Measurements from ENCODE around the gene SNX8.
"Not testable (repeated sequence)": the region's sequence is repeated elsewhere in the genome, so short reads cannot be mapped to it uniquely, and the experiment has no call there.

Gene SNX8

DNA sequence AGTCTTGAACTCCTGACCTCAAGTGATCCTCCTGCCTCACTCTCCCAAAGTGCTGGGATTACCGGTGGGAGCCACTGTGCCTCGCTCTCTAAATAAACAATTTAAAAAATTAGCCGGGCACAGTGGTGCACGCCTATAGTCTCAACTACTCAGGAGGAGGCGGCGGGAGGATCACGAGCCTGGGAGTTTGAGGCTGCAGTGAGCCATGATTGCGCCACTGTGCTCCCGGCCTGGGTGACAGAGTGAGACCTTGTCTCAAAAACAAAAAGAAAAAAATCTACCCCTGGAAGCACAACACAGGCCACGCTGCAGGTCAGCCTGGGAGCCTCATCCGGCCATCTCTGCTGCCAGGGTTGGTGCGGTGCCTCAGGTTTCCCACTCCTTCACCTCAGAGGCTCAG, 36.6 kb upstream of the SNX8 start:
- TF ChIP-seq, protein P1, sequence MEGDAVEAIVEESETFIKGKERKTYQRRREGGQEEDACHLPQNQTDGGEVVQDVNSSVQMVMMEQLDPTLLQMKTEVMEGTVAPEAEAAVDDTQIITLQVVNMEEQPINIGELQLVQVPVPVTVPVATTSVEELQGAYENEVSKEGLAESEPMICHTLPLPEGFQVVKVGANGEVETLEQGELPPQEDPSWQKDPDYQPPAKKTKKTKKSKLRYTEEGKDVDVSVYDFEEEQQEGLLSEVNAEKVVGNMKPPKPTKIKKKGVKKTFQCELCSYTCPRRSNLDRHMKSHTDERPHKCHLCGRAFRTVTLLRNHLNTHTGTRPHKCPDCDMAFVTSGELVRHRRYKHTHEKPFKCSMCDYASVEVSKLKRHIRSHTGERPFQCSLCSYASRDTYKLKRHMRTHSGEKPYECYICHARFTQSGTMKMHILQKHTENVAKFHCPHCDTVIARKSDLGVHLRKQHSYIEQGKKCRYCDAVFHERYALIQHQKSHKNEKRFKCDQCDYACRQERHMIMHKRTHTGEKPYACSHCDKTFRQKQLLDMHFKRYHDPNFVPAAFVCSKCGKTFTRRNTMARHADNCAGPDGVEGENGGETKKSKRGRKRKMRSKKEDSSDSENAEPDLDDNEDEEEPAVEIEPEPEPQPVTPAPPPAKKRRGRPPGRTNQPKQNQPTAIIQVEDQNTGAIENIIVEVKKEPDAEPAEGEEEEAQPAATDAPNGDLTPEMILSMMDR (IDR thresholded peaks at IDR 0.05; ENCODE audit: low read length, missing control alignments), result no peak
- no peak overlapping the region for H3K4me3 ChIP-seq (replicated peaks; ENCODE audit: low read depth, low read length)
- no peak for DNase-seq (ENCODE audit: low read depth)

DNA sequence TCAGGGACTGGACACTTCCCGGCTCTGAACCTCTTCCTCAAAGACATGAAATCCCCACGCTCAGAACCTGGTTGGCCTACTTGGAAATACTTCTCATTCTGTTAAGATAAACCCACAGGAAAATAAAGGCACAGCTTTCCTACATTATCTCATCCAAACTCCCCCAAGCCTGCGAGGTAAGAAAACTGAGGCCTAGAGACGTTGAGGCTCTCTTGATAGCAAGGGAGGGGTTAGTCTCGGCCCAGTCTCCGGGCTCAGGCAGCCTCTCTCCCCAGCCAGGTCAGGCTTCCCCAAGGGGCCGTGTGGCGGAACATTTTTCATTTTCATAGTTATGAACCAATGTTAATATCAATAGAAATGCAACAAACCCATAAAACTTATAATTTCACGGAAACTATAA, 35.8 kb upstream of the SNX8 start:
- H3K4me3 ChIP-seq (replicated peaks; ENCODE audit: low read depth, low read length), result no peak overlapping the region
- TF ChIP-seq, protein P1 (IDR thresholded peaks at IDR 0.05; ENCODE audit: low read length, missing control alignments), result no peak
- no peak for DNase-seq (ENCODE audit: low read depth)

DNA sequence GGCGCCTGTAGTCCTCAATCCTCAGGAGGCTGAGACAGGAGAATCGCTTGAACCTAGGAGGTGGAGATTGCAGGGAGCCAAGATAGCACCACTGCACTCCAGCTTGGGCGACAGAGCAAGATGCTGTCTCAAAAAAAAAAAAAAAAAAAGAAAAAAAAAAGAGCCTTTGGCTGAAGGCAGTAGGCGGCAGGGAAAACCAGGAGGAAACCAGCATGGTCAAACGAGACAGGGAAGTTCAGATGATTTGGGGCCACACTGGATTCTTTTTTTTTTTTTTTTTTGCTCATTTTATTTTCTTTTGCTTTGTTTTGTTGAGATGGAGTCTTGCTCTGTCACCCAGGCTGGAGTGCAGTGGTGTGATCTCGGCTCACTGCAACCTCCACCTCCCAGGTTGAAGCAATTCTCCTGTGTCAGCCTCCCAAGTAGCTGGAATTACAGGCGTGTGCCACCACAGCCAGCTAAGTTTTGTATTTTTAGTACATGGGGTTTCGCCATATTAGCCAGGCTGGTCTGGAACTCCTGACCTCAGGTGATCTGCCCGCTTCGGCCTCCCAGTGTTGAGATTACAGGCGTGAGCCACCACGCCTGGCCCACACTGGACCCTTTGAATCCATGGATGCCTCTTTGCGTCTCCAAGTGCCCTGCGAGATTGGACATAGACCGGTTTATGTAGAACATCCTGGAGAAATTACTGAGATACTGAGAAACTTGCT, 33.3 kb upstream of the SNX8 start:
- not testable (repeated sequence) for H3K4me3 ChIP-seq (replicated peaks; ENCODE audit: low read depth, low read length); DNase-seq (ENCODE audit: low read depth)

DNA sequence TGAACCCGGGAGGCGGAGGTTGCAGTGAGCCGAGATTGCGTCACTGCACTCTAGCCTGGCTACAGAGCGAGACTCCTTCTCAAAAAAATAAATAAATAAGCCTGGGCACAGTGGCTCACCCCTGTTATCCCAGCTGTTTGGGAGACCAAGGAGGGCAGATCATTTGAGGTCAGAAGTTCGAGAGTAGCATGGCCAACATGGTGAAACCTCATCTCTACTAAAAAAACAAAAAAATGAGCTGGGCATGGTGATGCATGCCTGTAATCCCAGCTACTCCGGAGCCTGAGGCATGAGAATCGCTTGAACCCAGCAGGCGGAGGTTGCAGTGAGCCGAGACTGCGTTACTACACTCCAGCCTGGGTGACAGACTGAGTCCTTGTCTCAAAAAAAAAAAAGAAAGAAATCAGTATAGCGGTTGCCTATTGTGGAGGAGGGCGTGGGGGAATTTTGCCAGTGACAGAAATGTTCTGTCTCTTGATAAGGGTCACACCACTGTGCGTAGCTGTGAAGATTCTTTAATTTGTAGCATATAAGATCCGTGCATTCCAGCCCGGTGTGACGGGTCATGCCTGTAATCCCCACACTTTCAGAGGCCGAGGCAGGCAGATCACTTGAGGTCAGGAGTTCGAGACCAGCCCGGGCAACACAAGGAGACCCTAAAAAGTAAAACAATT, 22.5 kb upstream of the SNX8 start:
- TF ChIP-seq, protein P1 (IDR thresholded peaks at IDR 0.05; ENCODE audit: low read length, missing control alignments), result no peak
- no peak for DNase-seq (ENCODE audit: low read depth)
- no peak overlapping the region for H3K4me3 ChIP-seq (replicated peaks; ENCODE audit: low read depth, low read length)

DNA sequence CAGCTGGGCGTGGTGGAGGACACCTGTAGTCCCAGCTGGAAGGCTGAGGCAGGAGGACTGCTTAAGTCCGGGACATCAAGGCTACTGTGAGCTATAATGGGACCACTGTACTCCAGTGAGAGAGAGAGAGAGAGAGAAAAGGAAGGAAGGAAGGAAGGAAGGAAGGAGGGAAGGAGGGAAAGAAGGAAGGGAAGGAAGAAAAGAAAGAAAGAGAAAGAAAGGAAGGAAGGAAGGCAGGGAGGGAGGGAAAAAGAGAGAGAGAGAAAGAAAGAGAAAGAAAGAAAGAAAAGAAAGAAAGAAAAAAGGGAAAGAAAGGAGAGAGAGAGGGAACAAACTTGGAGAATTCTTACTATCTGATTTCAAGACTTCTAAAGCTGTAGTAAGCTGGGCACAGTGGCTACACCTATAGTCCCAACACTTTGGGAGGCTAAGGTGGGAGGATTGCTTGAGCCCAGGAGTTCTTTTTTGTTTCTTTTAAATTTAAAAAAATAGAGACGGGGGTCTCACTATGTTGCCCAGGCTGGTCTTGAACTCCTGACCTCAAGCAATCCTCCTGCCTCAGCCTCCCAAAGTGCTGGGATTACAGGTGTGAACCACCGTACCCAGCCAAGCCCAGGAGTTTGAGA, 18.5 kb upstream of the SNX8 start:
- not testable (repeated sequence) for H3K4me3 ChIP-seq (replicated peaks; ENCODE audit: low read depth, low read length); DNase-seq (ENCODE audit: low read depth)

DNA sequence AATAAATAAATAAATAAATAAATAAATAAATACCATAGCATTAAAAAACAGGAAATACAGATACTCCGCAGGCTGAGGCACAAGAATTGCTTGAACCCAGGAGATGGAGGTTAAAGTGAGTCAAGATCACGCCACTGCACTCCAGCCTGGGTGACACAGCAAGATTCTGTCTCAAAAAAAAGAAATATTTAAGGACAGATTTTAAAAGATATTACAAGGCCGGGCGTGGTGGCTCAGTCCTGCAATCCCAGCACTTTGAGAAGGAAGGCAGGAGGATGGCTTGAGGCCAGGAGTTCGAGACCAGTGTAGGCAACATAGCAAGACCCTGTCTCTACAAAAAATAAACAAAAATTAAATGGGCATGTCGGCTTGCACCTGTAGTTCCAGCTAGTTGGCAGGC, 17.5 kb upstream of the SNX8 start:
- H3K4me3 ChIP-seq (replicated peaks; ENCODE audit: low read depth, low read length), result no peak overlapping the region
- DNase-seq (ENCODE audit: low read depth), result no peak
- TF ChIP-seq, protein P1 (IDR thresholded peaks at IDR 0.05; ENCODE audit: low read length, missing control alignments), result no peak

DNA sequence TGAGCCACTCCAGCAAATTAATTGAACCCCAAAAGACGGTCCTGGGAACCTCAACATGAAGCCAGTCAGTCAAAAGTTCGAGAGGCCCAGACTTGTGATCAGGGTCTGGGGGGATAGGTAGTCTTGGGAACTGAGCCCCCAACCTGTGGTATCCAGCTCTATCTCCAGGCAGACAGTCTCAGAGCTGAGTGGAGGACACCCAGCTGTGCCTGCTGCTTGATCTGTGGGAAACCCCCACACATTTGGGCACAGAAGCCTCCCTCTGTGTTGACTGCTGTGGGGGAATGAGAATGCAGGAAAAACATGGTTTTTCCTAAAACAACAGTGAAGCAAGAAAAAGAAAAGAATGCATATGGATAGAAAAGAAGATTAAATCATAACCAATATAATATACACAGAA, 16.3 kb upstream of the SNX8 start:
- H3K4me3 ChIP-seq (replicated peaks; ENCODE audit: low read depth, low read length), result no peak overlapping the region
- TF ChIP-seq, protein P1 (IDR thresholded peaks at IDR 0.05; ENCODE audit: low read length, missing control alignments), result no peak

DNA sequence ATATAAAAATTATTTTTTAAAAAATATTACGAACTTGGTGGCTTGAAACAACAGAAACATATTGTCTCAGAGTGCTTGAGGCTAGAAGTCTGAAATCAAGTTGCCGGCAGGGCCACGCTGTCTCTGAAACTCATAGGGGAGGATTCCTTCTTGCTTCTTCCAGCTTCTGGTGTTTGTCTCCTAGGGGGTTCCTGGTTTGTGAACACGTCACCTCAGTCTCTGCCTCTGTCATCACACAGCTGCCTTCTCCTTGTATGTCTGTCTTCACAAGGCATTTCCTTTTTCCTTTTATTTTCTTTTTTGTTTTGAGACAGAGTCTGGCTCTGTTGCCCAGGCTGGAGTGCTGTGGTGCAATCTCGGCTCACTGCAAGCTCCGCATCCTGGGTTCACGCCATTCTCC, 12.7 kb upstream of the SNX8 start:
- TF ChIP-seq, protein P1 (IDR thresholded peaks at IDR 0.05; ENCODE audit: low read length, missing control alignments), result no peak
- no peak overlapping the region for H3K4me3 ChIP-seq (replicated peaks; ENCODE audit: low read depth, low read length)
- no peak for DNase-seq (ENCODE audit: low read depth)

More for the DNA sequence above, 16.3 kb upstream of the SNX8 start:
- no peak for DNase-seq (ENCODE audit: low read depth)

Data from fibroblast of pulmonary artery (primary cell).